ENCODE measurements around the gene MIB2.

DNA sequence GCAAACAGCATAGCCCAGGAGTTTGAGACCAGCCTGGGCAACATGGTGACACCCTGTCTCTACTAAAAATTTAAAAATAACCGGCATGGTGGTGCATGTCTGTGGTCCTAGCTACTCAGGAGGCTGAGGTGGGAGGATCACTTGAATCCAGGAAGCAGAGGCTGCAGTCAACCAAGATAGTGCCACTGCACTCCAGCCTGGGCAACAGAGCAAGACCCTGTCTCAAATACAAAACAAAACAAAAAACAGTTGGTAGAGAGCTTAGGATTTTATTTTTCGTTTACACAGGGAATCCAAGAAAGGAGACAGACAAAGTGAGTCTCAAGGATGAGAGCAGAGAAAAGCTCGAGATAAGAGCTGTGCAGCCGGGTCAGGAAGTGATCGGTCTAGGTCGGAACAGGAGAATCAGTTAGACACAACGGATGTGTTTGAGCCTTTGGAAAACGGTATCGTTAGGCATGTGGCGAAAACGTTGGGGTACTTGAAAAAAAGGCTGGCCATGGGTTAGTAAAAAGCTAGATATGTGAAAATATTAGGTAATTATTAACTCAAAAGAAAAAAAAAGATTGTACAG, 1.7 kb upstream of the MIB2 start:
- TF ChIP-seq POLR2A (IDR thresholded peaks at IDR 0.05; ENCODE audit: low read depth) = no peak
- TF ChIP-seq, protein P1, sequence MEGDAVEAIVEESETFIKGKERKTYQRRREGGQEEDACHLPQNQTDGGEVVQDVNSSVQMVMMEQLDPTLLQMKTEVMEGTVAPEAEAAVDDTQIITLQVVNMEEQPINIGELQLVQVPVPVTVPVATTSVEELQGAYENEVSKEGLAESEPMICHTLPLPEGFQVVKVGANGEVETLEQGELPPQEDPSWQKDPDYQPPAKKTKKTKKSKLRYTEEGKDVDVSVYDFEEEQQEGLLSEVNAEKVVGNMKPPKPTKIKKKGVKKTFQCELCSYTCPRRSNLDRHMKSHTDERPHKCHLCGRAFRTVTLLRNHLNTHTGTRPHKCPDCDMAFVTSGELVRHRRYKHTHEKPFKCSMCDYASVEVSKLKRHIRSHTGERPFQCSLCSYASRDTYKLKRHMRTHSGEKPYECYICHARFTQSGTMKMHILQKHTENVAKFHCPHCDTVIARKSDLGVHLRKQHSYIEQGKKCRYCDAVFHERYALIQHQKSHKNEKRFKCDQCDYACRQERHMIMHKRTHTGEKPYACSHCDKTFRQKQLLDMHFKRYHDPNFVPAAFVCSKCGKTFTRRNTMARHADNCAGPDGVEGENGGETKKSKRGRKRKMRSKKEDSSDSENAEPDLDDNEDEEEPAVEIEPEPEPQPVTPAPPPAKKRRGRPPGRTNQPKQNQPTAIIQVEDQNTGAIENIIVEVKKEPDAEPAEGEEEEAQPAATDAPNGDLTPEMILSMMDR (IDR thresholded peaks at IDR 0.05) = no peak
- TF ChIP-seq POLR2AphosphoS5 (IDR thresholded peaks at IDR 0.05) = no peak
